Right renal pelvis (tissue), 4 donors: ENCODE results near the gene AGR3. TPM values are rescaled to one million over a fixed set of nuclear protein-coding genes. Genes with fewer than 3 reads are reported as not detected.

ENCODE experiments used
- DNase-seq, 4 donors: peaks; one replicate each; pipeline ENCODE4 v3.0.0-alpha.2; 2013; ENCODE audit warnings: low read depth in 4 of 4, low spot score in 3 of 4, missing footprints in 1 of 4
- polyA plus RNA-seq, 4 donors: library from polyadenylated mRNA; unstranded; fragments of 120-200 nt; gene quantifications; one replicate each; pipeline ENCODE4 v1.2.1, GENCODE V29; 2013; ENCODE audit not compliant: insufficient read length in 4 of 4

AGR3 gene
- polyA plus RNA-seq, result 1 to 10 TPM; 2.0 to 4.5 (median 2.7) TPM

DNA sequence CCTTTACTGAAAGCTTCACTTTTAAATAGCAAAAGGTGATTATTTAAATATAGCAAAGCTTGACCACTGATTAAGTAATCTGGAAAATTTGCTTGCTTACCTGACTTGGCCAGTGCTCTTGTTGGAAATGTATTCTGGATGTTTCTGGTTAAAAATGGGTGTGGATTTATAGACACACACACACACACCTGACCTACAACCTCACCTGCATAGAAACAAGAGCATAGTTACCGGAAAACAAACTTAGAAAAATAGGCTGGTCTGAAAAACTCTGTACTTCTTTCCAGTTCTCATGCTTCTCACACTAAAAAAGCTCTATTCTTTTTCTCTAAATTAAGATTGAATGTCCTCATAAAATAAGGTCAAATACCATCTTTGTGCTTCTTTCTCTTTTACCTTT lies at the start of gene AGR3:
TSS of gene AGR3 (minus strand) at position 140 of the 400 bp plus-strand sequence. CDS start 3,365 bp downstream, outside the sequence.
- peak in 1 of 4 donors; percentile 4 for DNase-seq

DNA sequence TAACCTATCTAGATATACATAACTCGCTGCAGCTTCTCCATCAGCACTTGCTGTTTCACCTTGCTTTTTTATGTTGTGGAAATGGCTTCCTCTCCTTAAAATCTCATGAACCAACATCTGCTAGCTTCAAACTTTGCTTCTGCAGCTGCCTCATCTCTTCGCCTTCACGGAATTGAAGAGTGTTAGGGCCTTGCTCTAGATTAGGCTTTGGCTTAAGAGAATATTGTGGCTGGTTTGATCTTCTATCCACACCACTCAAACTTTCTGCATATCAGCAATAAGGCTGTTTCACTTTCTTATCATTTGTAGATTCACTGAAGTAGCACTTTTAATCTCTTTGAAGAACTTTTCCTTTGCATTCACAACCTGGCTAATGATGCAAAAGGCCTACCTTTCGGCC lies 49.2 kb upstream of the AGR3 start:
- no peak for DNase-seq

GRCh38 chr7:16929146-16929762 lies 47.5 kb upstream of the AGR3 start:
- no peak for DNase-seq

- no peak for DNase-seq
Observed at GRCh38 chr7:16926861-16927260, 45.1 kb upstream of the AGR3 start.

GRCh38 chr7:16926283-16926682 lies 44.5 kb upstream of the AGR3 start:
- no peak for DNase-seq

- DNase-seq, result no peak
Observed at GRCh38 chr7:16925609-16926008, 43.8 kb upstream of the AGR3 start.

- DNase-seq, result no peak
Observed at GRCh38 chr7:16923019-16923418, 41.2 kb upstream of the AGR3 start.

- peak in 3 of 4 donors; percentile 30 to 35 (median 33) for DNase-seq
Observed at GRCh38 chr7:16921644-16922257, 40.0 kb upstream of the AGR3 start.

- DNase-seq, result no peak
Observed at GRCh38 chr7:16921151-16921550, 39.4 kb upstream of the AGR3 start.

DNA sequence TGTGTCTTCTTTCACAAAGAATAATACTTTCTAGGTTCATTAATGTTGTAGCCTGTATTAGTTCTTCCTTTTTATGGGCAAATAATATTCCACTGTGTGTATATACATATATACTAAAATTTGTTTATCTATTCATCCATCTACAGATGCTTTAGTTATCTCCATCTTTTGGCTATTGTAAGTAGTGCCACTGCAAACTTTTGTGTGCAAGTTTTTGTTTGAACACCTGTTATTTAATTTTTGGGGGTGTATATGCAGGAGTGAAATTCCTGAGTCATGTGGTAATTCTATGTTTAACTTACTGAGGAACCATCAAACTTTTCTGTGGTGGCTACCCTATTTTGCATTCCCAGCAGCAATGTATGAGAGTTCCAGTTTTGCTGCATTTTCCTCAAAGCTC lies 37.7 kb upstream of the AGR3 start:
- no peak for DNase-seq

- DNase-seq, result peak in 3 of 4 donors; percentile 25 to 47 (median 40)
Observed at GRCh38 chr7:16918288-16918895, 36.6 kb upstream of the AGR3 start.

- DNase-seq, result no peak
Observed at GRCh38 chr7:16916738-16917137, 35.0 kb upstream of the AGR3 start.

DNA sequence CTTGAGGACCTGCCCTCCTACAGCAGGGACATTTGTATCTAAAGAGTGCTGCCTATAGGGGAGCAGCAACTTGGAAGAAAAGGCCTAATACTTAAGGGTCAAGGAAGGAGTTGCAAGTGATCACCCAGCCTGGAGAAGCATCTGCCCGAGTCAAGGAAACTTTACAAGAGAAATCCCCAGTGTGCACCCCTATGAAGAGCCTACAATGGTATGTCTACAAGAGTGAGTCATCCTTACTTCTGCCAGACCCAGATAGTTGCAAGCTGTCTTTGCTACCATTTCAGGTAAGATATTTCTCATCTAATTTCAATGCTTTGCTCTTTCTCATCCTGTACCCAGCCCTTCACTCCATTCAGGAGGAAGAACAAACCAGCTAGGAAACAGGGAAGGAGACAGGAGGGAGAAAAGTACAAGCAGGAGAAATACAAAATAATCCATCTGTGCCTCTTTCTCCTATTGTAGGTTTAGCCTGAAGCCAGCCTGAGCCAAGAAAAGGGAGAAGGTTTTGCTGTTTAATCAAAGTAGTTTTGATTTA lies 34.4 kb upstream of the AGR3 start:
- no peak for DNase-seq

DNA sequence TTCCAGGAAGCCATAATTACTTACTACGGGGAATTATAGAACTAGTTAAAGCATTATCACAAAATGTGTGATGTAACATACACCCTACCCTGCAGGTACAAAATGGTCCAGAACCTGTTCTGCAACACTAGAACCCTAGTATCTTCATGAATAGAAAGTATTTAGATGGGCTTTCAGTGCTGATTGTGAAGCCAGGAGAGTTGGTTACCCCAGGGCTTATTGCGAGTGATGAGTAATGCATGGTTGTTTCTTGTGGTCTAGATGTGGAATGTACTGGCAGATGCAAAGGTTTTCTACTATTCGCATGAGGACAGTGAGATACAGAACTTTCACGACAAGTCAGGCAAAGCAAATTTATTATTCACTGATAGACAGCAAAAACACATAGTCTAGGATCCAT lies 33.6 kb upstream of the AGR3 start:
- DNase-seq, result no peak

DNA sequence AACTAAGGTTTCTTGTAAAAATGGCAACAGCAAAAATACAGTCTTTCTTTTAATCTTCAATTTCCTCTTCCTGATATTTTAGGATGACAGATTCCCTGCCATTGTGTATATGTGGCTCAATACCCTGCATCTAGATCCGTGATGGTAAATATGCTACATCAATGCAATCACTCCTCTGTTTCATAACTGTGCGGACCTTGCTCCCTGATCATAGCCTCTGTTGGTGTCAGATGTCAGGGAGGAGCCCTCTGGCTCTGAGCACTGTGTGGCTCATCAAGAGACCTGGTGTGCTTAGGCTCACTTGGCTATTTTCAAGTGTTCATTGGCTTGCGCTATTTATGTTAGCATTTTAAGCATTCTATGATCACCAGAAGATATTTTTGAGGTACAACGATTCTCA lies 33.0 kb upstream of the AGR3 start:
- no peak for DNase-seq

- no peak for DNase-seq
Observed at GRCh38 chr7:16913643-16914042, 31.9 kb upstream of the AGR3 start.

DNA sequence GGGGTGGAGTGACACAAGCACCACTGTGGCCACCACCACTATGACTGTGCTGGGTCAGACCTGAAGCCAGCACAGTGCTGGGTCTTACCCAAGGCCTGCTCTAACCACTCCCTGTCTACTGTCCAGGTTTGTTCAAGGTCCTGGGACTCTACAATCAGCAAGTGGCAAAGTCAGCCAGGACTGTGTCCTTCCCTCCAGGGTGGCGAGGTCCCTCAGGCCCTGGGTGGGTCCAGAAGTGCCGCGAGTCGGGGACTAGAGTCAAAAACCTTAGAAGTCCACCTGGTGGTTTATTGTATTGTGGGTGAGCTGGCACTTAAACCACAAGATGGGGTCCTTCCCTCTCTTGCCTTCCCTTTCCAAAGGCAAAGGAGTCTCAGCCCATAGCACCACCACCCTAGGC lies 30.8 kb upstream of the AGR3 start:
- no peak for DNase-seq

- no peak for DNase-seq
Observed at GRCh38 chr7:16908561-16908960, 26.8 kb upstream of the AGR3 start.

DNA sequence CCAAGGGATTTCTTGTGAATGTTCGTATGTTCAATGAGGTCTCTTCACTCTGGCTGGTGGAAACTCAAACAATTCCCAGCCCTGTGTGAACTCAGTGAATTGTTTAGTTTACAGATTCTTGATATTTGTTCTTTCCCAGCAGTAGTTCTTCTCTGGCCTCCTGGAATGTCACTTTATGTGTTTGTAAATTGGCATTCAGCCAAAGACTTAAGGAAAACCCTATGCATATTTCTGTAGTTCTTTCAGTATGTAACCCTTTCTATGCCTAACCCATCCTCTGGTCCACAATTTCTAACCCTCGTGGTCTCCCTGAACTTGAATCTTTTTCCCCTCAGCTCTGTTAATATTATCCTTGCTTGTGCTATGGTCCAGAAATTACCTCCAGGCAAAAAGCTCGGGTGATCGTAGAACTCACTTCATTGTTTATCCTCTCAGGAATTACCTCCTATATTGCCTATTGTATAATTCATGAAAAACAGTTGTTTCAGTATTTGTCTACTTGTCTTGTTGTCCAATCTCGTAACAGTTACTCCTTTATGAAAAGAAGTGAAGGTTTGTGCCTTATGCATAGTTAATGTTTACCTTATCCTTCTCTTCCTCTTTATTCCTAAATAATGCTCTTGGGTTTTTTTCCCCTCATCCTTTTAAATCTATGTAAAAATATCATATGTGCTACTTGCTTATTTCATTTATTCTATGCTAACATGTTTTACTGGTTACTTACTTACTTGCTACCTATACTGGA lies 23.7 kb upstream of the AGR3 start:
- no peak for DNase-seq

GRCh38 chr7:16904076-16904475 lies 22.3 kb upstream of the AGR3 start:
- no peak for DNase-seq

GRCh38 chr7:16900209-16900768 lies 18.5 kb upstream of the AGR3 start:
- no peak for DNase-seq
